HCT116 (cell line): Measurements from ENCODE around the gene BRSK2.

Experiments
- CTCF ChIP-seq, 3 experiments: fragments of 200-600 bp in 1 of 3; sonication (generic) in 1 of 3; IDR thresholded peaks in 2 of 3; conservative IDR thresholded peaks in 1 of 3; 2 replicates each; pipeline ENCODE4 v1.5.1; 2012 to 2017; ENCODE audit warnings: low read depth in 2 of 3, low read length in 2 of 3, antibody characterized with exemption in 1 of 3, borderline replicate concordance in 1 of 3, control low read depth in 1 of 3, mild to moderate bottlenecking in 1 of 3, mixed read lengths in 1 of 3, mixed run types in 1 of 3, moderate library complexity in 1 of 3; ENCODE audit not compliant: insufficient read depth in 1 of 3
- ZBTB33 ChIP-seq: IDR thresholded peaks from 2 replicates; pipeline ENCODE4 v1.6.1; 2011; ENCODE audit warnings: mild to moderate bottlenecking, low read length, moderate library complexity; ENCODE audit not compliant: insufficient replicate concordance; ENCODE audit errors: extremely low read depth

GRCh38 chr11:1479006-1479677, 89.4 kb downstream of the BRSK2 start:
- TF ChIP-seq CTCF (IDR thresholded peaks at IDR 0.05 in 2 of 3, conservative IDR thresholded peaks at IDR 0.05 in 1 of 3; ENCODE audit: borderline replicate concordance in 1 of 3, insufficient read depth in 1 of 3, low read depth in 2 of 3, low read length in 2 of 3) (no peak), ZBTB33 (no peak)
